ENCODE results near the gene MRNIP.

The MRNIP gene

DNA sequence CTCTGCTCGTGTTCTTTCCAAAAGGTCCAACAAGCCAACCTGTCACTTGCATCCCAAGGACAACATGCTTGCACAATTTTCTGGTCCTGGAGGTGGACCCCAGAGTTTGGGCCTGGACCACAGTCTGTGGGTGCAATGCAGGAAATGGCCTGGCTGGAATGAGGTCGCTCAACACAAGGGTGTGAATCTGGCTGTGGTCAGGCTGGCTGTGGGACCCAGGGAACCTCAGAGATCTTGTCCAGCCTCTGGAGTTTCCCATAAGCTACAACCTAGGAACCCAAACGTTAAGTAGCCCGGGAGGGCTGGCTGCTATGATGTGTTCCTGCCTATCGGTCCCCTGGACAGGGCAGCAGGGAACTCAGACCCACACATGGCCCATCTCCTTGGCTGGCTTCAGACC is 33.6 kb upstream of the MRNIP start:
- TF ChIP-seq, protein P1, sequence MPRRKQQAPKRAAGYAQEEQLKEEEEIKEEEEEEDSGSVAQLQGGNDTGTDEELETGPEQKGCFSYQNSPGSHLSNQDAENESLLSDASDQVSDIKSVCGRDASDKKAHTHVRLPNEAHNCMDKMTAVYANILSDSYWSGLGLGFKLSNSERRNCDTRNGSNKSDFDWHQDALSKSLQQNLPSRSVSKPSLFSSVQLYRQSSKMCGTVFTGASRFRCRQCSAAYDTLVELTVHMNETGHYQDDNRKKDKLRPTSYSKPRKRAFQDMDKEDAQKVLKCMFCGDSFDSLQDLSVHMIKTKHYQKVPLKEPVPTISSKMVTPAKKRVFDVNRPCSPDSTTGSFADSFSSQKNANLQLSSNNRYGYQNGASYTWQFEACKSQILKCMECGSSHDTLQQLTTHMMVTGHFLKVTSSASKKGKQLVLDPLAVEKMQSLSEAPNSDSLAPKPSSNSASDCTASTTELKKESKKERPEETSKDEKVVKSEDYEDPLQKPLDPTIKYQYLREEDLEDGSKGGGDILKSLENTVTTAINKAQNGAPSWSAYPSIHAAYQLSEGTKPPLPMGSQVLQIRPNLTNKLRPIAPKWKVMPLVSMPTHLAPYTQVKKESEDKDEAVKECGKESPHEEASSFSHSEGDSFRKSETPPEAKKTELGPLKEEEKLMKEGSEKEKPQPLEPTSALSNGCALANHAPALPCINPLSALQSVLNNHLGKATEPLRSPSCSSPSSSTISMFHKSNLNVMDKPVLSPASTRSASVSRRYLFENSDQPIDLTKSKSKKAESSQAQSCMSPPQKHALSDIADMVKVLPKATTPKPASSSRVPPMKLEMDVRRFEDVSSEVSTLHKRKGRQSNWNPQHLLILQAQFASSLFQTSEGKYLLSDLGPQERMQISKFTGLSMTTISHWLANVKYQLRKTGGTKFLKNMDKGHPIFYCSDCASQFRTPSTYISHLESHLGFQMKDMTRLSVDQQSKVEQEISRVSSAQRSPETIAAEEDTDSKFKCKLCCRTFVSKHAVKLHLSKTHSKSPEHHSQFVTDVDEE (CRISPR knock-in tag; IDR thresholded peaks at IDR 0.05): no peak
- TF ChIP-seq ARNTL (CRISPR knock-in tag; IDR thresholded peaks at IDR 0.05; ENCODE audit: borderline replicate concordance, low read depth): no peak
- TF ChIP-seq, protein P2, sequence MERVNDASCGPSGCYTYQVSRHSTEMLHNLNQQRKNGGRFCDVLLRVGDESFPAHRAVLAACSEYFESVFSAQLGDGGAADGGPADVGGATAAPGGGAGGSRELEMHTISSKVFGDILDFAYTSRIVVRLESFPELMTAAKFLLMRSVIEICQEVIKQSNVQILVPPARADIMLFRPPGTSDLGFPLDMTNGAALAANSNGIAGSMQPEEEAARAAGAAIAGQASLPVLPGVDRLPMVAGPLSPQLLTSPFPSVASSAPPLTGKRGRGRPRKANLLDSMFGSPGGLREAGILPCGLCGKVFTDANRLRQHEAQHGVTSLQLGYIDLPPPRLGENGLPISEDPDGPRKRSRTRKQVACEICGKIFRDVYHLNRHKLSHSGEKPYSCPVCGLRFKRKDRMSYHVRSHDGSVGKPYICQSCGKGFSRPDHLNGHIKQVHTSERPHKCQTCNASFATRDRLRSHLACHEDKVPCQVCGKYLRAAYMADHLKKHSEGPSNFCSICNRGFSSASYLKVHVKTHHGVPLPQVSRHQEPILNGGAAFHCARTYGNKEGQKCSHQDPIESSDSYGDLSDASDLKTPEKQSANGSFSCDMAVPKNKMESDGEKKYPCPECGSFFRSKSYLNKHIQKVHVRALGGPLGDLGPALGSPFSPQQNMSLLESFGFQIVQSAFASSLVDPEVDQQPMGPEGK (CRISPR knock-in tag; IDR thresholded peaks at IDR 0.05; ENCODE audit: borderline replicate concordance): no peak
- TF ChIP-seq ESRRG (CRISPR knock-in tag; IDR thresholded peaks at IDR 0.05): no peak
- TF ChIP-seq ZFP3 (CRISPR knock-in tag; IDR thresholded peaks at IDR 0.05): no peak
- TF ChIP-seq CSDC2 (CRISPR knock-in tag; IDR thresholded peaks at IDR 0.05): no peak
- TF ChIP-seq, protein P3, sequence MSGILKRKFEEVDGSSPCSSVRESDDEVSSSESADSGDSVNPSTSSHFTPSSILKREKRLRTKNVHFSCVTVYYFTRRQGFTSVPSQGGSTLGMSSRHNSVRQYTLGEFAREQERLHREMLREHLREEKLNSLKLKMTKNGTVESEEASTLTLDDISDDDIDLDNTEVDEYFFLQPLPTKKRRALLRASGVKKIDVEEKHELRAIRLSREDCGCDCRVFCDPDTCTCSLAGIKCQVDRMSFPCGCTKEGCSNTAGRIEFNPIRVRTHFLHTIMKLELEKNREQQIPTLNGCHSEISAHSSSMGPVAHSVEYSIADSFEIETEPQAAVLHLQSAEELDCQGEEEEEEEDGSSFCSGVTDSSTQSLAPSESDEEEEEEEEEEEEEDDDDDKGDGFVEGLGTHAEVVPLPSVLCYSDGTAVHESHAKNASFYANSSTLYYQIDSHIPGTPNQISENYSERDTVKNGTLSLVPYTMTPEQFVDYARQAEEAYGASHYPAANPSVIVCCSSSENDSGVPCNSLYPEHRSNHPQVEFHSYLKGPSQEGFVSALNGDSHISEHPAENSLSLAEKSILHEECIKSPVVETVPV (CRISPR knock-in tag; IDR thresholded peaks at IDR 0.05): no peak
- no peak for TF ChIP-seq ZNF8 (CRISPR knock-in tag; IDR thresholded peaks at IDR 0.05)
- TF ChIP-seq, protein P4, sequence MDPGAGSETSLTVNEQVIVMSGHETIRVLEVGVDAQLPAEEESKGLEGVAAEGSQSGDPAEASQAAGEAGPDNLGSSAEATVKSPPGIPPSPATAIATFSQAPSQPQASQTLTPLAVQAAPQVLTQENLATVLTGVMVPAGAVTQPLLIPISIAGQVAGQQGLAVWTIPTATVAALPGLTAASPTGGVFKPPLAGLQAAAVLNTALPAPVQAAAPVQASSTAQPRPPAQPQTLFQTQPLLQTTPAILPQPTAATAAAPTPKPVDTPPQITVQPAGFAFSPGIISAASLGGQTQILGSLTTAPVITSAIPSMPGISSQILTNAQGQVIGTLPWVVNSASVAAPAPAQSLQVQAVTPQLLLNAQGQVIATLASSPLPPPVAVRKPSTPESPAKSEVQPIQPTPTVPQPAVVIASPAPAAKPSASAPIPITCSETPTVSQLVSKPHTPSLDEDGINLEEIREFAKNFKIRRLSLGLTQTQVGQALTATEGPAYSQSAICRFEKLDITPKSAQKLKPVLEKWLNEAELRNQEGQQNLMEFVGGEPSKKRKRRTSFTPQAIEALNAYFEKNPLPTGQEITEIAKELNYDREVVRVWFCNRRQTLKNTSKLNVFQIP (CRISPR knock-in tag; IDR thresholded peaks at IDR 0.05; ENCODE audit: borderline replicate concordance, low read depth): no peak
- TF ChIP-seq ZNF70 (CRISPR knock-in tag; IDR thresholded peaks at IDR 0.05): no peak
- no peak for TF ChIP-seq GLIS3 (CRISPR knock-in tag; IDR thresholded peaks at IDR 0.05)
- TF ChIP-seq TOX (CRISPR knock-in tag; IDR thresholded peaks at IDR 0.05; ENCODE audit: borderline replicate concordance): no peak
- no peak for TF ChIP-seq RARB (CRISPR knock-in tag; IDR thresholded peaks at IDR 0.05)
- TF ChIP-seq ZFP30 (CRISPR knock-in tag; IDR thresholded peaks at IDR 0.05): no peak
- TF ChIP-seq, protein P5, sequence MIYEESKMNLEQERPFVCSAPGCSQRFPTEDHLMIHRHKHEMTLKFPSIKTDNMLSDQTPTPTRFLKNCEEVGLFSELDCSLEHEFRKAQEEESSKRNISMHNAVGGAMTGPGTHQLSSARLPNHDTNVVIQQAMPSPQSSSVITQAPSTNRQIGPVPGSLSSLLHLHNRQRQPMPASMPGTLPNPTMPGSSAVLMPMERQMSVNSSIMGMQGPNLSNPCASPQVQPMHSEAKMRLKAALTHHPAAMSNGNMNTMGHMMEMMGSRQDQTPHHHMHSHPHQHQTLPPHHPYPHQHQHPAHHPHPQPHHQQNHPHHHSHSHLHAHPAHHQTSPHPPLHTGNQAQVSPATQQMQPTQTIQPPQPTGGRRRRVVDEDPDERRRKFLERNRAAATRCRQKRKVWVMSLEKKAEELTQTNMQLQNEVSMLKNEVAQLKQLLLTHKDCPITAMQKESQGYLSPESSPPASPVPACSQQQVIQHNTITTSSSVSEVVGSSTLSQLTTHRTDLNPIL (CRISPR knock-in tag; IDR thresholded peaks at IDR 0.05; ENCODE audit: low read depth): no peak
- no peak for TF ChIP-seq ZNF565 (CRISPR knock-in tag; conservative IDR thresholded peaks at IDR 0.05; ENCODE audit: low read depth)
- no peak for TF ChIP-seq PPARA (CRISPR knock-in tag; IDR thresholded peaks at IDR 0.05; ENCODE audit: borderline replicate concordance)
- no peak for TF ChIP-seq ISL1 (CRISPR knock-in tag; IDR thresholded peaks at IDR 0.05)
- TF ChIP-seq TCF4 (CRISPR knock-in tag; IDR thresholded peaks at IDR 0.05; ENCODE audit: borderline replicate concordance): no peak
- no peak for ATAC-seq

DNA sequence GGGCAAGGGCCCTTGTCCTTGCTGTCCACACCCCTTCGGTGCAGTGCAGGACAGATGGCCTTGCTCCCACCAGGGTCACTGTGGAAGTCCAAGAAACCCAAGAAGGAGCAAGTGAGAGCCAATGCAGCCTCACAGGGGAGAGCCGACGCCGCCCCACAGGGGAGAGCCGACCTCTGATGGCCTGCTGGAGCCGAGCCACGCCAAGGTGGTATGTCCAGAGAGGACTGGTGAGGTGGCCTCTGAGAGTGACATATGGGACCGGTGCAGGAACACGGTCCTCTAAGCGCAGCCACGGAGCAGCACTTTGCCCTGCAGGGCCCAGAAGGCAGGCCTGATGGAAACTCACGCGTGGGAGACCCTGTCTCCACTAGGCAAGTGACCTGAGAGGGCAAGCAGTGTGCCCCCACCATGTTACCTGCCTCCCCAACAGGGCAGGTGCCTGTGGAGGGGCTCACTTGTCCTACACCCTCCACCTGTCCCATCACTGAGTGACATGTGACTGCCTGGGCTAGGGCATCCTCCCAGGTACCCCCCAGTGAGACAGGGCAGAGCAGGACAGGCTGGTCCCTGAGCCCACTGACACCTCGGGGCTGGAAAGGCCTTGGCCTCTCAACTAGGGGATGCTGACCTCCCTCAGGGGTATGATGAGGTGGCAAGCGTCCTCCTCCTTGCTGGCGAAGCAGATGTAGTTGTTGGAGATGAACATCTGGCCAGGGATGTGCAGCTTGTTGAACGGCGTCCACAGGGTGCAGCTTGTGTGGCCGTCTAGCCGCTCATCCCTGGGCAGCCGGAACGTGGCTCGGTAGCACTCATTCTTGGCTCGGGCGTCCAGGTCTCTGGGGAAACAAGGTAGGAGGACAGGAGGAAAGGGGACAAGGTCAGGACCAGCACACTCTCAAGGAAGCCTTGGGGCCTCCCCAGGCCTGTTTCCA is 32.4 kb upstream of the MRNIP start:
- no peak for ATAC-seq

DNA sequence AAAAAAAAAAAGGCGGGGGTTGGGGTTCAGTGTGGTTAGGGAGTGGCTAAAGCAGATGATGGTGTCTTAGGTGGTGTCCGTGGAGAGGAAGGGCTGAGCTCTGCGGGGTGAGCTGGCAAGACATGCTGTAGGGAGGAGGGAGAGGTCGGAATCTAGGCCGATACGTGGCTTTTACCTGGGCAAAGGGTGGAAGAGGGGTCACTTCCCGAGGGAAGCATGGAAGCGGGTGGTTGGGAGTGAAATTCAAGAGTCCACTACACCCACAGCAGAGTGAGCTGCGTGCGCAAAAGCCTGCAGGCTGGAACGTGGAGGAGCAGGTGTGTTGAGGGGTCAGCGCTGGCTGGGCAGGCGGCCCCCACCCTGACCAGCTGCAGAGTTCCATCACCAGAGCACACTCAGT is 31.3 kb upstream of the MRNIP start:
- ATAC-seq: no peak
- TF ChIP-seq PPARA (CRISPR knock-in tag; IDR thresholded peaks at IDR 0.05; ENCODE audit: borderline replicate concordance) (no peak), ISL1 (CRISPR knock-in tag; IDR thresholded peaks at IDR 0.05) (no peak), ZNF565 (CRISPR knock-in tag; conservative IDR thresholded peaks at IDR 0.05; ENCODE audit: low read depth) (no peak), SNAI2 (CRISPR knock-in tag; IDR thresholded peaks at IDR 0.05) (no peak), ESRRG (CRISPR knock-in tag; IDR thresholded peaks at IDR 0.05) (no peak), ARNTL (CRISPR knock-in tag; IDR thresholded peaks at IDR 0.05; ENCODE audit: borderline replicate concordance, low read depth) (no peak), RARB (CRISPR knock-in tag; IDR thresholded peaks at IDR 0.05) (no peak), BACH2 (CRISPR knock-in tag; IDR thresholded peaks at IDR 0.05; ENCODE audit: borderline replicate concordance) (no peak), ZNF8 (CRISPR knock-in tag; IDR thresholded peaks at IDR 0.05) (no peak), ZFP3 (CRISPR knock-in tag; IDR thresholded peaks at IDR 0.05) (no peak), TCF4 (CRISPR knock-in tag; IDR thresholded peaks at IDR 0.05; ENCODE audit: borderline replicate concordance) (no peak), CSDC2 (CRISPR knock-in tag; IDR thresholded peaks at IDR 0.05) (no peak), GLIS3 (CRISPR knock-in tag; IDR thresholded peaks at IDR 0.05) (no peak)
- TF ChIP-seq, protein P2 (CRISPR knock-in tag; IDR thresholded peaks at IDR 0.05; ENCODE audit: borderline replicate concordance): no peak
- TF ChIP-seq, protein P4 (CRISPR knock-in tag; IDR thresholded peaks at IDR 0.05; ENCODE audit: borderline replicate concordance, low read depth): no peak

More for the DNA sequence above, 32.4 kb upstream of the MRNIP start:
- no peak for TF ChIP-seq GLIS3 (CRISPR knock-in tag; IDR thresholded peaks at IDR 0.05)
- no peak for TF ChIP-seq TCF4 (CRISPR knock-in tag; IDR thresholded peaks at IDR 0.05; ENCODE audit: borderline replicate concordance)
- no peak for TF ChIP-seq CSDC2 (CRISPR knock-in tag; IDR thresholded peaks at IDR 0.05)
